Measurements from ENCODE around the gene RNF14.

Gene RNF14

DNA sequence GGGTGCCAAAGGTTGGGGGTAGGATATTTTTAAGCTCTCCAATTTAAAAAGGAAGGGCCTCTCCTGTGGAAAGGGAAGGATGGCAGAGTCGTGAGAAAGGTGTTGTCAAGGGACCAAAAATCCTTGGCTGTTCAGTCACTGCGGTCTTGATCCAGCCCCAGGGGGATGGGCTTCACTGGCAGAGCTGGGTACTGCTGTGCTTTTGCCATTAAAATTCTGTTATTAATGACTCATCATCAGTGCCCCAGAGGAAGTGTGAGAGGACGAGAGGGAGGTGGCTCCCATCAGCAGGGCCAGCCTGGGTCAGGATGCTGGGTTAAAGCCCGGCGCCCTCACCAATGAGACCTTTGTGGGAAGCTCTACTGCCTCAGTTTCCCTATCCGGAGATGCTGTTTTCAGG, 27.6 kb upstream of the RNF14 start:
- ATAC-seq, result no peak
- H3K9me3 Mint-ChIP-seq, result no peaks in the 10 kb centered on the region
- no peaks in the 10 kb centered on the region for H3K27me3 Mint-ChIP-seq
- DNase-seq, result no peak
- H3K27ac Mint-ChIP-seq, result peak overlapping the region in 1 of 2 donors; percentile 81
- no peak overlapping the region for H3K4me3 Mint-ChIP-seq
- H3K4me1 Mint-ChIP-seq, result peaks cover 11% of the 10 kb centered on the region

- no peaks in the 10 kb centered on the region for H3K27me3 Mint-ChIP-seq
- no peak overlapping the region for H3K27ac Mint-ChIP-seq
- no peaks in the 10 kb centered on the region for H3K9me3 Mint-ChIP-seq
- peaks cover 11% of the 10 kb centered on the region for H3K4me1 Mint-ChIP-seq
- no peak for DNase-seq
- no peak overlapping the region for H3K4me3 Mint-ChIP-seq
- no peak for ATAC-seq
Observed at GRCh38 chr5:141941779-141942178, 27.1 kb upstream of the RNF14 start.

GRCh38 chr5:141942185-141942857, 26.6 kb upstream of the RNF14 start:
- DNase-seq (no peak), ATAC-seq (no peak)
- H3K27me3 Mint-ChIP-seq, result no peaks in the 10 kb centered on the region
- peaks cover 11% of the 10 kb centered on the region for H3K4me1 Mint-ChIP-seq
- peak overlapping the region in 1 of 2 donors; percentile 22 for H3K27ac Mint-ChIP-seq
- no peak overlapping the region for H3K4me3 Mint-ChIP-seq
- H3K9me3 Mint-ChIP-seq, result no peaks in the 10 kb centered on the region

DNA sequence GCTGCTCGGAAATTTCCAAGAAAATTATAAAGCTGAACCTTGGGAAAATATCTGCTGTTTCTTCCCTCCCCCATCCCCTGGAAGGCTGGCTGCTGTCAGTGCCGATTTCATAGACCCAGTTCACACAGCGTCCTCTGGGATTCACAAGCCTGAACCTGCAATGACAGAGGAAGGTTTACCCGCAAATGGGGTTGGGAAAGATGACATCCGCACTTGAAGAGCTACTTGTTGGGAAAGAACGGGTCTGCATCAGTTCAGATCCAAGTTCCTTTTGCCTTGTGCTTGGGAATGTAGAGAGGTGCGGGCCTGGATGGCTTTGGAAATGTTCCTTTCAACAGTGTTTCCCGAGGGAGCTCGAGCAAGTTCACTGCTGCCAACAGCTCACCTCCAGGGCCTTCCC, 24.8 kb upstream of the RNF14 start:
- H3K27ac Mint-ChIP-seq, result no peak overlapping the region
- H3K27me3 Mint-ChIP-seq, result no peaks in the 10 kb centered on the region
- no peak for DNase-seq
- H3K4me1 Mint-ChIP-seq, result peaks cover 11% of the 10 kb centered on the region
- no peak for ATAC-seq
- H3K9me3 Mint-ChIP-seq, result no peaks in the 10 kb centered on the region
- H3K4me3 Mint-ChIP-seq, result no peak overlapping the region

DNA sequence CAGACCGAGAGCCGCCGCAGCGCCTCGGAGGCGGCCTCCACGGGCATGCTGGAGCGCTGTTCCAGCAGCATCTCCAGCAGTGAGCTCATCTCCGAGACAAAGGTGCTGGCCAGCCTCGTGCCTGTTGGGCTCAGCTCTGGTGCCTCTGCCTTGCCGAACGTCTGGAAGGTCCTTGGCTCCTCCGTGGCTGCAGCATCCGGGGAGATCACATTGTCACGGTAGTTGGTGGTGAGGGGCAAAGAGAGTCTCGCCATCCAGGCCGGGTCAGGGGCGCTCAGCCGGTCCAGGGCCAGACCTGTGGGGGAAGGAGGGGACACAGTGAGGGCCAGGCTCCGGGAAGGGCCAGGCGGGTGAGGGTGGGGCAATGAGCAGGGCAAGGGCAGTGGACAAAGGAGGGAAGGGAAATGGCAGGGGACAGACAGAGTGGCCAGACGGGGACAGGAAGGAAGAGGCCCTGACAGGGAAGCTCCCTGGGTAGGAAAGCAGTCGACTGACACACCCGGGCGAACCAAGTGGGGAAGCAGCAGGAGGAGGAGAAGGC, 23.3 kb upstream of the RNF14 start:
- peaks cover 8% of the 10 kb centered on the region for H3K4me1 Mint-ChIP-seq
- H3K27me3 Mint-ChIP-seq, result no peaks in the 10 kb centered on the region
- DNase-seq (no peak), ATAC-seq (no peak)
- peak overlapping the region in 1 of 2 donors; percentile 42 for H3K27ac Mint-ChIP-seq
- H3K4me3 Mint-ChIP-seq, result no peak overlapping the region
- no peaks in the 10 kb centered on the region for H3K9me3 Mint-ChIP-seq

- H3K4me1 Mint-ChIP-seq, result peaks cover 13% of the 10 kb centered on the region
- ATAC-seq (no peak), DNase-seq (no peak)
- H3K9me3 Mint-ChIP-seq, result no peaks in the 10 kb centered on the region
- peak overlapping the region in 1 of 2 donors; percentile 27 for H3K27ac Mint-ChIP-seq
- no peaks in the 10 kb centered on the region for H3K27me3 Mint-ChIP-seq
- H3K4me3 Mint-ChIP-seq, result no peak overlapping the region
Observed at GRCh38 chr5:141947316-141947715, 21.6 kb upstream of the RNF14 start.

DNA sequence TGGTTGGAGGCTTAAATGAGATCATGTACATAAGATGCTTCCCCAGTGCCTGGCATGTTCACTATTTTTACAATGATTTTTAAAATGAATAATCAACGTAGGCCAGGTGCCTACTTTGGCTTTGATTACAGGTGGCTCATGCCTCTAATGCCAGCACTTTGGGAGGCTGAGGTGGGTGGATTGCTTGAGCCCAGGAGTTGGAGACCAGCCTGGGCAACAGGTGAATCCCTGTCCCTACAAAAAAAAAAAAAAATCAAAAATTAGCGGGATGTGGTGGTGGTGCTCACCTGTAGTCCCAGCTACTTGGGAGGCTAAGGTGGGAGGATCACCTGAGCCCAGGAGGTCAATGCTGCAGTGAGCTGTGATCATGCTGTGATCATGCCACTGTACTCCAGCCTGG, 20.1 kb upstream of the RNF14 start:
- Mint-ChIP-seq H3K9me3 (no peaks in the 10 kb centered on the region), H3K4me3 (no peak overlapping the region), H3K27ac (no peak overlapping the region), H3K4me1 (peaks cover 17% of the 10 kb centered on the region), H3K27me3 (no peaks in the 10 kb centered on the region)
- no peak for DNase-seq
- no peak for ATAC-seq

- ATAC-seq (no peak), DNase-seq (no peak)
- H3K27me3 Mint-ChIP-seq, result no peaks in the 10 kb centered on the region
- no peak overlapping the region for H3K4me3 Mint-ChIP-seq
- H3K27ac Mint-ChIP-seq, result no peak overlapping the region
- peaks cover 17% of the 10 kb centered on the region for H3K4me1 Mint-ChIP-seq
- H3K9me3 Mint-ChIP-seq, result no peaks in the 10 kb centered on the region
Observed at GRCh38 chr5:141949511-141949910, 19.4 kb upstream of the RNF14 start.

DNA sequence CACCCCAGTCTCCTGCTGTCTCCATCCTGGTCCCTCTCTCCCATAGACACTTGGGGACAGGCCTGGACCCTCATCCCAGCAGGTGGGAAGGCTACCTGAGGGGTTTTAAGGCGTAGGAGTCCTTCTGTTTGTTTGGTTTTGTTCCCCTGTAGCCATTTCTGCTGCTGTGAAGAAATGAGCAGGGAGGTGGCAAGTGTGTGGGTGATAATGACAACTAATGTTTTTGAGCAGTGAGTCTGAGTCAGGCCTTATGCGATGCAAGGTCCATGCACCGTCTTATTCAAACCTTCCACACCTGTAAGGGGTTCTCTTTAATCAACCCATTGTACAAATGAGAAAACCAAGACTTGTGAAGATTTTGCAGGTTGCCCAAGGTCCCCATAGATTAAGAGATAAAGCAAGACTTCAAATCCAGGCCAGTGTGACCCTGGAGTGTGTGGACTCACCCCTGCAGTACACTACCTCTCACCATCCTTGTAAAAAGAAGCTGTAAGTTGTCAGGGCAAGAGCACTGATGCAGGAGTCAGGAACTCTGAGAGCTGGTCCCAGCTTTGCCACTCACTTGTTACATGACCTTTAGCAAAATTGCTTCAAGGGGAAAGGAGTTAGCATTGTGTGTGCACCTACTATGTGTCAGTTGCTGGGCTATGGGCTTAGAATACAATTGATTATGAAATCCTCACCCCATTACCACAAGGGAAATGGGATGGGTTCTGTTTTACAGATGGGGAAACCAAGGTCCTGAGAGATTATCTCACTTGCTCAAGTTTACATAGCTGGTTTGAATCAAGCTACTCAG, 18.5 kb upstream of the RNF14 start:
- peaks cover 17% of the 10 kb centered on the region for H3K4me1 Mint-ChIP-seq
- no peaks in the 10 kb centered on the region for H3K27me3 Mint-ChIP-seq
- peak; percentile 26 for ATAC-seq
- no peak for DNase-seq
- H3K4me3 Mint-ChIP-seq, result no peak overlapping the region
- H3K9me3 Mint-ChIP-seq, result no peaks in the 10 kb centered on the region
- peak overlapping the region in 1 of 2 donors; percentile 58 for H3K27ac Mint-ChIP-seq

GRCh38 chr5:141951332-141951781, 17.5 kb upstream of the RNF14 start:
- Mint-ChIP-seq H3K4me1 (peaks cover 17% of the 10 kb centered on the region), H3K9me3 (no peaks in the 10 kb centered on the region), H3K27ac (peak overlapping the region; percentile 23 to 83), H3K27me3 (no peaks in the 10 kb centered on the region), H3K4me3 (peak overlapping the region in 1 of 2 donors; percentile 6)
- peak; percentile 43 to 47 for DNase-seq
- peak; percentile 83 for ATAC-seq

GRCh38 chr5:141952020-141952419, 16.9 kb upstream of the RNF14 start:
- peaks cover 18% of the 10 kb centered on the region for H3K4me1 Mint-ChIP-seq
- ATAC-seq (no peak), DNase-seq (no peak)
- no peaks in the 10 kb centered on the region for H3K27me3 Mint-ChIP-seq
- H3K9me3 Mint-ChIP-seq, result no peaks in the 10 kb centered on the region
- H3K4me3 Mint-ChIP-seq, result peak overlapping the region in 1 of 2 donors; percentile 6
- peak overlapping the region in 1 of 2 donors; percentile 29 for H3K27ac Mint-ChIP-seq

DNA sequence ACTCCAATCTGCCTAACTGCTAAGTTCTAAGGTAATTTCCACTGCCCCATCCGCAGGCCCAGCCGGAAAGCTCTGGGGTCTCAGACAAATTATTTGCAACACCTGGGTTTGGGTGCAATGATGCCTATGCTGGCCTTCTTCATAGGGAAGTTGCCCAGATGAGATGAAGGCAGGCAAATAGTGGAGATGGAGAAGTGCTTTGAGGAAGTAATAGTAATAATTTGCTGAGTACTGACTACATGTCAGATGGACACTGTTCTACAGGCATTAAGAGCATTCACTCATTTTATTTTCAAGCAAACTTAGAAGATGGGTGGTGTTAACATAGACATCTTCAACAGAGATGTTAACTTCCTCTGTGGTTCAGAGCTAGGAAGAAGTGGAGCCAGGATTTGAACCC, 14.7 kb upstream of the RNF14 start:
- DNase-seq, result no peak
- Mint-ChIP-seq H3K27me3 (no peaks in the 10 kb centered on the region), H3K4me1 (peaks cover 40% of the 10 kb centered on the region), H3K9me3 (no peaks in the 10 kb centered on the region), H3K27ac (peak overlapping the region in 1 of 2 donors; percentile 50), H3K4me3 (no peak overlapping the region)
- ATAC-seq, result no peak

DNA sequence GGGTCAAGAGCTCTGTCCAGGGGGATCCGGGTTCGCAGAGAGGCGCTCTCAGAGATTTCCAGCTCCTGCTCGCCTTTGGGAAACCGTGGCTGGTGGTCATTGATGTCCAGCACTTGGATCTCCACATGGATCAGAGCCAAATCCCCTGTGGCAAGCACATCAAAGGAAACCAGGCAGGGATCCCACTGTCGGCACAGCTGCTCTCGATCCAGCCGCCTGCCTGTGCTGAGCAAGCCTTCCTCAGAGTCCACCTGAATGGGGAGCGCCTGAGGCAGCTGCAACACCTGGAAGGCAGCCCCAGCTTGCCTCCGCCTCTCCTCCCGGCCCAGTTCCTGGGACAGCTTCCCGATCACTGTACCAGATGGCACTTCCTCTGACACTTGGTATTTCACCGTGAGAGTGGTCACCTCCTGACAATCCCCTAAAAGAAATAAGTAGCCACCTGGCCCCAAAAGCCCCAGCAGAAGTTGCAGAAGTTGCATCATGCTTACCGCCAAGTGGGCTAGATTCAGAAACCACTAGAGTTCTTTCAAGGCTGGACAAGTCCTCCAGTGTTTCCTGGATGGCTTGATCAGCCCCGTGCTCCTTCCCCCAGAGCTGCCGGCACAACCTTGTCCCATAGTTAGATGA, 11.4 kb upstream of the RNF14 start:
- Mint-ChIP-seq H3K9me3 (no peaks in the 10 kb centered on the region), H3K4me1 (peaks cover 49% of the 10 kb centered on the region), H3K27me3 (no peaks in the 10 kb centered on the region), H3K4me3 (peak overlapping the region; percentile 22 to 90), H3K27ac (peak overlapping the region; percentile 2 to 97)
- no peak for ATAC-seq
- DNase-seq, result peak in 1 of 2 donors; percentile 29

DNA sequence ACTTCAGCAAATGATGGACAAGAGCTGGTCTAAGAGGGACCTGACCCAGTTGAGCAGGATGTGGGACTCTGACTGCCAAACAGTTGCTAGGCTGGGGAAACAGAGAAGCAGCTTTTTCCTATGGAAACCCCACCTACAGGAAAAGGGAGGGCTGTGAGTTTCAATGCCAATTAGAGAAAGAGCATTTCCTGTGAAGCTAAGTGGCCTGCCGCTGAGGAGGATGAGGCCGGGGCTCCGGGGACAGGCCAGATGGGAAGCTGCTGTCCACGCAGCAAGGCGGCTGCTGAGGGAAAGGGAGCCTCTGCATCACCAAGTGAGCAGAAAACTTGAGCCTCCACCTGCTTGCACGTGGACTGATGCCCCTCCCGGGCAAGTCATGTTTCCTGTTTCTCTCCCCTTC, 10.8 kb upstream of the RNF14 start, which contains the start of gene PCDH12:
TSS of gene PCDH12 (minus strand) at position 90 of the 400 bp plus-strand sequence. CDS start 351 bp downstream, outside the sequence.
- peak within 1 kb of the TSS; percentile 2 to 97 for H3K27ac Mint-ChIP-seq
- H3K4me1 Mint-ChIP-seq, result peaks cover 47% of the 10 kb centered on the region
- peak; percentile 33 for ATAC-seq
- peak within 1 kb of the TSS; percentile 22 to 90 for H3K4me3 Mint-ChIP-seq
- H3K27me3 Mint-ChIP-seq, result no peaks in the 10 kb centered on the region
- DNase-seq, result peak; percentile 22 to 43
- no peaks in the 10 kb centered on the region for H3K9me3 Mint-ChIP-seq

GRCh38 chr5:141958546-141959172, 10.2 kb upstream of the RNF14 start:
- Mint-ChIP-seq H3K27me3 (no peaks in the 10 kb centered on the region), H3K9me3 (no peaks in the 10 kb centered on the region), H3K4me1 (peaks cover 47% of the 10 kb centered on the region), H3K4me3 (peak overlapping the region; percentile 22 to 90), H3K27ac (peak overlapping the region; percentile 2 to 97)
- ATAC-seq (peak; percentile 34), DNase-seq (peak in 1 of 2 donors; percentile 19)

Data from stimulated activated naive CD8-positive, alpha-beta T cell treated with anti-CD3 and anti-CD28 coated beads, Interleukin-15, amount 100 ng/mL, for 72 hours (primary cell).